ENCODE results near the gene FAM199X.
"Not testable (repeated sequence)": the region's sequence is repeated elsewhere in the genome, so short reads cannot be mapped to it uniquely, and the experiment has no call there.

FAM199X gene

GRCh38 chrX:104189837-104190236 is 23.6 kb downstream of the FAM199X start:
- H3K27ac ChIP-seq (ENCODE audit: low read depth, low read length) = no peak overlapping the region
- H3K27me3 ChIP-seq (ENCODE audit: insufficient read depth, low read length) = no peaks in the 10 kb centered on the region
- H3K4me1 ChIP-seq (ENCODE audit: control insufficient read depth, insufficient read depth, low read length, unreplicated experiment) = no peaks in the 10 kb centered on the region
- no peaks in the 10 kb centered on the region for H3K79me2 ChIP-seq (ENCODE audit: control insufficient read depth, insufficient read depth, low read length, unreplicated experiment)
- no peak overlapping the region for H3K4me3 ChIP-seq (ENCODE audit: low read depth, low read length)
- no peak overlapping the region for H2AFZ ChIP-seq (ENCODE audit: low read length, unreplicated experiment)
- peaks cover 5% of the 10 kb centered on the region for H3K36me3 ChIP-seq (ENCODE audit: insufficient read depth, low read length)

GRCh38 chrX:104193485-104193884 is 27.2 kb downstream of the FAM199X start:
- no peaks in the 10 kb centered on the region for H3K4me1 ChIP-seq (ENCODE audit: control insufficient read depth, insufficient read depth, low read length, unreplicated experiment)
- no peak overlapping the region for H3K27ac ChIP-seq (ENCODE audit: low read depth, low read length)
- H3K27me3 ChIP-seq (ENCODE audit: insufficient read depth, low read length) = no peaks in the 10 kb centered on the region
- no peaks in the 10 kb centered on the region for H3K79me2 ChIP-seq (ENCODE audit: control insufficient read depth, insufficient read depth, low read length, unreplicated experiment)
- H3K36me3 ChIP-seq (ENCODE audit: insufficient read depth, low read length) = peaks cover 5% of the 10 kb centered on the region
- no peak overlapping the region for H2AFZ ChIP-seq (ENCODE audit: low read length, unreplicated experiment)
- H3K4me3 ChIP-seq (ENCODE audit: low read depth, low read length) = no peak overlapping the region

GRCh38 chrX:104195013-104195412 is 28.8 kb downstream of the FAM199X start:
- Histone ChIP-seq H3K79me2 (ENCODE audit: control insufficient read depth, insufficient read depth, low read length, unreplicated experiment) (no peaks in the 10 kb centered on the region), H3K36me3 (ENCODE audit: insufficient read depth, low read length) (peaks cover 5% of the 10 kb centered on the region), H2AFZ (ENCODE audit: low read length, unreplicated experiment) (no peak overlapping the region), H3K27ac (ENCODE audit: low read depth, low read length) (no peak overlapping the region), H3K27me3 (ENCODE audit: insufficient read depth, low read length) (no peaks in the 10 kb centered on the region), H3K4me1 (ENCODE audit: control insufficient read depth, insufficient read depth, low read length, unreplicated experiment) (no peaks in the 10 kb centered on the region), H3K4me3 (ENCODE audit: low read depth, low read length) (no peak overlapping the region)

GRCh38 chrX:104195489-104196084 is 29.3 kb downstream of the FAM199X start:
- no peaks in the 10 kb centered on the region for H3K27me3 ChIP-seq (ENCODE audit: insufficient read depth, low read length)
- H3K27ac ChIP-seq (ENCODE audit: low read depth, low read length) = no peak overlapping the region
- no peaks in the 10 kb centered on the region for H3K79me2 ChIP-seq (ENCODE audit: control insufficient read depth, insufficient read depth, low read length, unreplicated experiment)
- H3K4me3 ChIP-seq (ENCODE audit: low read depth, low read length) = no peak overlapping the region
- H2AFZ ChIP-seq (ENCODE audit: low read length, unreplicated experiment) = no peak overlapping the region
- H3K4me1 ChIP-seq (ENCODE audit: control insufficient read depth, insufficient read depth, low read length, unreplicated experiment) = no peaks in the 10 kb centered on the region
- peaks cover 3% of the 10 kb centered on the region for H3K36me3 ChIP-seq (ENCODE audit: insufficient read depth, low read length)

- no peak overlapping the region for H2AFZ ChIP-seq (ENCODE audit: low read length, unreplicated experiment)
- H3K4me3 ChIP-seq (ENCODE audit: low read depth, low read length) = no peak overlapping the region
- H3K27me3 ChIP-seq (ENCODE audit: insufficient read depth, low read length) = no peaks in the 10 kb centered on the region
- no peaks in the 10 kb centered on the region for H3K4me1 ChIP-seq (ENCODE audit: control insufficient read depth, insufficient read depth, low read length, unreplicated experiment)
- H3K27ac ChIP-seq (ENCODE audit: low read depth, low read length) = no peak overlapping the region
- no peaks in the 10 kb centered on the region for H3K79me2 ChIP-seq (ENCODE audit: control insufficient read depth, insufficient read depth, low read length, unreplicated experiment)
- no peaks in the 10 kb centered on the region for H3K36me3 ChIP-seq (ENCODE audit: insufficient read depth, low read length)
Measured at GRCh38 chrX:104205548-104205947, 39.3 kb downstream of the FAM199X start.

- no peaks in the 10 kb centered on the region for H3K27me3 ChIP-seq (ENCODE audit: insufficient read depth, low read length)
- no peaks in the 10 kb centered on the region for H3K36me3 ChIP-seq (ENCODE audit: insufficient read depth, low read length)
- H3K4me3 ChIP-seq (ENCODE audit: low read depth, low read length) = no peak overlapping the region
- no peak overlapping the region for H3K27ac ChIP-seq (ENCODE audit: low read depth, low read length)
- no peak overlapping the region for H2AFZ ChIP-seq (ENCODE audit: low read length, unreplicated experiment)
- no peaks in the 10 kb centered on the region for H3K4me1 ChIP-seq (ENCODE audit: control insufficient read depth, insufficient read depth, low read length, unreplicated experiment)
- no peaks in the 10 kb centered on the region for H3K79me2 ChIP-seq (ENCODE audit: control insufficient read depth, insufficient read depth, low read length, unreplicated experiment)
Measured at GRCh38 chrX:104211187-104211586, 44.9 kb downstream of the FAM199X start.

GRCh38 chrX:104230060-104230459 is 63.8 kb downstream of the FAM199X start:
- not testable (repeated sequence) for H3K79me2 ChIP-seq (ENCODE audit: control insufficient read depth, insufficient read depth, low read length, unreplicated experiment); H3K36me3 ChIP-seq (ENCODE audit: insufficient read depth, low read length); H3K4me1 ChIP-seq (ENCODE audit: control insufficient read depth, insufficient read depth, low read length, unreplicated experiment); H2AFZ ChIP-seq (ENCODE audit: low read length, unreplicated experiment); H3K4me3 ChIP-seq (ENCODE audit: low read depth, low read length); H3K27me3 ChIP-seq (ENCODE audit: insufficient read depth, low read length); H3K27ac ChIP-seq (ENCODE audit: low read depth, low read length)
